HepG2 (cell line): ENCODE data around the gene TBCD. TPM values are rescaled to one million over a fixed set of nuclear protein-coding genes. Genes with fewer than 3 reads are reported as not detected.
"Not testable (repeated sequence)": the region's sequence is repeated elsewhere in the genome, so short reads cannot be mapped to it uniquely, and the experiment has no call there.

Experiments used
- ATAC-seq: fragments of 200-7000 bp; cut with Tn5 transposase; 3 replicates; pipeline ENCODE4 v1.9.1; 2020; ENCODE audit warnings: mild to moderate bottlenecking, moderate library complexity
- BruUV-seq: library from RNA; stranded (reverse); fragments of 400-500 nt; replicated peaks from 2 replicates; lab custom pipeline; 2021; lab: Mats Ljungman, UMichigan
- CTCF ChIA-PET: fragments of 300-600 bp; formaldehyde crosslinking; extraction: SDS; loops from one replicate; lab custom pipeline; 2021; ENCODE audit warnings: low total read pairs, inconsistent platforms, low intra/inter-chr PET ratio; lab: Yijun Ruan, JAX
- POLR2A ChIA-PET: fragments of 350-600 bp; sonication (Branson Sonifier 250); formaldehyde crosslinking; loops from one replicate; lab custom pipeline; 2020; ENCODE audit warnings: antibody characterized with exemption, inconsistent platforms; lab: Yijun Ruan, JAX
- DNase-seq: peaks from one replicate; pipeline ENCODE4 v3.0.0-alpha.2; 2015; ENCODE audit warnings: low spot score
- FAIRE-seq: peaks from 3 replicates; lab custom pipeline; 2011; peaks lifted over from hg19 to GRCh38; lab: Jason Lieb, UNC
- H2AFZ ChIP-seq: one replicate; pipeline ENCODE4 v1.6.1; 2011; ENCODE audit warnings: low read length, inconsistent platforms
- H3K27ac ChIP-seq: fragments of 300-600 bp; 3 replicates; pipeline ENCODE4 v1.8.0; 2011; ENCODE audit warnings: mixed run types, mild to moderate bottlenecking, mixed read lengths, low read length, inconsistent platforms; ENCODE audit not compliant: insufficient read depth; ENCODE audit errors: extremely low read length
- H3K27me3 ChIP-seq, 2 experiments: fragments of 200-600 bp in 1 of 2; 2 replicates in 1 of 2; 3 replicates in 1 of 2; pipeline versions ENCODE4 v1.6.0 to v1.8.0; 2011; ENCODE audit warnings: low read length in 2 of 2, mild to moderate bottlenecking in 2 of 2, moderate library complexity in 2 of 2, inconsistent platforms in 1 of 2; ENCODE audit not compliant: insufficient read depth in 2 of 2, control insufficient read depth in 1 of 2
- H3K36me3 ChIP-seq, 2 experiments: fragments of 200-600 bp in 1 of 2; replicated peaks in 1 of 2; 2 replicates in 1 of 2; 3 replicates in 1 of 2; pipeline versions ENCODE4 v1.5.1 to v1.8.0; 2011; ENCODE audit warnings: low read length in 2 of 2, inconsistent platforms in 1 of 2; ENCODE audit not compliant: insufficient read depth in 2 of 2, control insufficient read depth in 1 of 2
- H3K4me1 ChIP-seq: 2 replicates; pipeline ENCODE4 v1.5.1; 2012; ENCODE audit warnings: low read length, inconsistent platforms; ENCODE audit not compliant: insufficient read depth
- H3K4me2 ChIP-seq: 2 replicates; pipeline ENCODE4 v1.6.0; 2011; ENCODE audit warnings: low read depth, low read length, inconsistent platforms
- H3K4me3 ChIP-seq, 3 experiments: fragments of 200-600 bp in 1 of 3; sonication (generic), shearing (Covaris generic) in 1 of 3; replicated peaks in 1 of 3; 2 replicates each; pipeline ENCODE4 v1.5.1; 2011 to 2016; ENCODE audit warnings: low read length in 3 of 3, inconsistent platforms in 2 of 3, low read depth in 2 of 3, mild to moderate bottlenecking in 2 of 3, control low read depth in 1 of 3, mixed read lengths in 1 of 3; ENCODE audit not compliant: insufficient read depth in 1 of 3
- H3K79me2 ChIP-seq: one replicate; pipeline ENCODE4 v1.6.1; 2011; ENCODE audit warnings: low read length, inconsistent platforms; ENCODE audit not compliant: insufficient read depth
- H3K9ac ChIP-seq: 2 replicates; pipeline ENCODE4 v1.6.0; 2011; ENCODE audit warnings: mild to moderate bottlenecking, low read depth, low read length, inconsistent platforms; ENCODE audit not compliant: insufficient read depth
- H3K9me3 ChIP-seq: 2 replicates; pipeline ENCODE4 v1.5.1; 2012; ENCODE audit warnings: mild to moderate bottlenecking, low read length
- H4K20me1 ChIP-seq: 2 replicates; pipeline ENCODE4 v1.6.0; 2011; ENCODE audit warnings: inconsistent platforms, mild to moderate bottlenecking, low read length, moderate library complexity; ENCODE audit not compliant: insufficient read depth
- IRX3 ChIP-seq: sonication (generic); formaldehyde crosslinking; IDR thresholded peaks from 2 replicates; pipeline ENCODE4 v1.8.1; 2023; ENCODE audit warnings: mild to moderate bottlenecking, low read depth, missing genetic modification reagents, borderline replicate concordance
- MBD4 ChIP-seq: IDR thresholded peaks from 2 replicates; pipeline ENCODE4 v1.6.1; 2012; ENCODE audit warnings: low read length, inconsistent platforms, borderline replicate concordance
- PHF8 ChIP-seq: sonication (generic); formaldehyde crosslinking; IDR thresholded peaks from 2 replicates; pipeline ENCODE4 v1.5.0; 2020; ENCODE audit warnings: missing genetic modification reagents
- PLRG1 ChIP-seq: fragments of 450-650 bp; conservative IDR thresholded peaks from 2 replicates; pipeline ENCODE4 v1.6.1; 2016
- SIN3A ChIP-seq: IDR thresholded peaks from 2 replicates; pipeline ENCODE4 v1.6.1; 2011; ENCODE audit warnings: low read depth, mild to moderate bottlenecking, control low read depth, low read length, borderline replicate concordance
- ZBTB26 ChIP-seq: IDR thresholded peaks from 2 replicates; pipeline ENCODE4 v1.6.1; 2016; ENCODE audit warnings: missing compliant biosample characterization, missing genetic modification reagents, borderline replicate concordance
- WGBS: methylation state at CpG from one replicate; pipeline ENCODE4 v1.1.6; 2017; ENCODE audit warnings: low lambda C conversion rate; 5-methylcytosine and 5-hydroxymethylcytosine counted together
- in situ Hi-C: cut with HindIII; loops from 2 replicates; pipeline ENCODE4 v1.10.0; 2017; ENCODE audit warnings: low pct_unique_long_range_greater_than_20kb; ENCODE audit not compliant: extremely low pct_ligation_motif_present
- intact Hi-C: fragments of 100-400 bp; cut with micrococcal nuclease; formaldehyde crosslinking; loops from one replicate; pipeline ENCODE4 v1.10.0; 2022; ENCODE audit not compliant: unreplicated experiment
- polyA plus RNA-seq, 8 experiments: library from polyadenylated mRNA; depleted of rRNA in 3 of 8; stranded (reverse) in 7 of 8; unstranded in 1 of 8; fragments of >200 nt; fragmentation: Illumina TruSeq in 4 of 8; extraction: Trizol in 4 of 8; gene quantifications; 2 replicates each; pipeline versions ENCODE4 v1.2.1 to v1.2.3, GENCODE V29; 2011 to 2016; ENCODE audit warnings: low read depth in 4 of 8, missing spikeins in 1 of 8, mixed read lengths in 1 of 8; ENCODE audit not compliant: insufficient read depth in 1 of 8
- total RNA-seq, 5 experiments: library from RNA; depleted of rRNA; stranded (reverse); fragments of >200 nt; fragmentation: Illumina TruSeq; extraction: Trizol; gene quantifications; 2 replicates each; pipeline ENCODE4 v1.2.3, GENCODE V29; 2016; ENCODE audit warnings: low read depth in 1 of 5

TBCD gene
- total and polyA plus RNA-seq, 2 of the 13 experiments (the other 11 are each of a cell fraction or from before 2014, with no cell fraction given): 33.9 to 54.8 TPM

GRCh38 chr17:82967268-82968032 lies 215.6 kb downstream of the TBCD start:
- H3K4me3 ChIP-seq: no peak overlapping the region
- 91% methylated on average over 18 of the region's 18 CpGs for WGBS
- H3K27me3 ChIP-seq: no peaks in the 10 kb centered on the region
- in situ Hi-C loops: no loop called here
- H3K9me3 ChIP-seq: no peaks in the 10 kb centered on the region
- H4K20me1 ChIP-seq: no peaks in the 10 kb centered on the region
- no TSS peak for BruUV-seq
- ChIA-PET CTCF (no interaction called here), POLR2A (no interaction called here)
- H3K79me2 ChIP-seq: no peaks in the 10 kb centered on the region
- H3K4me1 ChIP-seq: no peaks in the 10 kb centered on the region
- H3K36me3 ChIP-seq: peaks cover 1 to 3% of the 10 kb centered on the region in 2 experiments; a peak in 2 of 5 replicates
- H2AFZ ChIP-seq: no peak overlapping the region
- intact Hi-C loops: no loop called here
- FAIRE-seq: no peak
- TF ChIP-seq PLRG1: no peak
- TF ChIP-seq MBD4: no peak
- no peak for TF ChIP-seq PHF8
- TF ChIP-seq SIN3A: no peak
- no peak for TF ChIP-seq ZBTB26
- TF ChIP-seq IRX3: no peak
- H3K9ac ChIP-seq: no peak overlapping the region
- H3K27ac ChIP-seq: no peak overlapping the region
- no peak overlapping the region for H3K4me2 ChIP-seq
- ATAC-seq: no peak
- DNase-seq: no peak

- H3K79me2 ChIP-seq, H3K4me1 ChIP-seq, H3K27me3 ChIP-seq, ATAC-seq, CTCF ChIA-PET, H3K36me3 ChIP-seq, DNase-seq, H3K27ac ChIP-seq, H4K20me1 ChIP-seq, in situ Hi-C loops, H3K9ac ChIP-seq, FAIRE-seq, H3K4me3 ChIP-seq, H3K4me2 ChIP-seq, POLR2A ChIA-PET, H2AFZ ChIP-seq, H3K9me3 ChIP-seq, intact Hi-C loops, BruUV-seq: not testable (repeated sequence)
- WGBS: 92% methylated on average over 33 of the region's 33 CpGs
Measured at GRCh38 chr17:82968033-82968841, 216.4 kb downstream of the TBCD start.
